GM21528 (cell line): ENCODE measurements around the gene ZMYM3.

ENCODE experiments used
- ATAC-seq: cut with Tn5 transposase; IDR thresholded peaks from one replicate; pipeline ENCODE4 v1.9.1; 2021; ENCODE audit warnings: mild to moderate bottlenecking, moderate library complexity; ENCODE audit not compliant: unreplicated experiment, low FRiP score

The ZMYM3 gene

DNA sequence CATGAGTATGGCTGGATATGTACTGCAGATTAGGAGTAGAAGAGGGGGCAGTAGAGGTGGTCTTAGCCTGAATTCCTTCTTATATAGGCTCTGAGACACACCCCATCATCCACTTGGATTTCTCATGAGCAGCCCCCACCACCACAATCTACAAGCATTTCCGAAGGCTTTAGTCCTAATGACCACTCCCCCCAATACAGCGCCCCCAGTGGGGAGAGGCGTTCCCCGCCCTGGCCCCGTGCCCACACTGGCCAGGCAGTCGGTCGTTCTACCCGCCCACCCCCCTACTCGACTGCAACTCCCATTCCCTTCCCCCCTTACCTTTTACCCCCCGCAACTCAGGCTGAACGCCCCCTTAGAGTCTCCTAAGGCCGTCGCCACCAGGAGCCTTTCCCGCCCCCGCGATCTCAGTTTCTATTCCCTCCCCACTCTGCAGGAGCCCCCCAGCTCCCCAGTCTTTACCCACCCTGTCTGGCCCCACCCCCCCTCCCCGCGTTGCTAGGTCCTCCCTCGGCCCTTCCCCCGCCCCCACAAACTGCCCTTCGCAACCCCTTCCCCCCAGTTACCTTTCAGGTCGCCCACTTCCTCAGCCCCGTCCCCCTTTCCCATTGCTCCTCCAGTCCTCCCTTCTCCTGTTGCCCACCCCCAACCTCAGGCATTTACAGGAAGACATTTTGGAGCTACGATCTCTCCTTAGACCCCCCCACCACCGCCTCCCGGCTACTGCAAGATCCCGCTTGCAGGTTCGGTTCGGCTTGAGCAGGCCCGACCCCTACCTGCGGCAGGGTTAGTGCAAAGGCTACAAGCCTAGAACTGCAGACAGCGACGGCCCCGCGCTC is 468 bp downstream of the ZMYM3 start:
- ATAC-seq = no peak

DNA sequence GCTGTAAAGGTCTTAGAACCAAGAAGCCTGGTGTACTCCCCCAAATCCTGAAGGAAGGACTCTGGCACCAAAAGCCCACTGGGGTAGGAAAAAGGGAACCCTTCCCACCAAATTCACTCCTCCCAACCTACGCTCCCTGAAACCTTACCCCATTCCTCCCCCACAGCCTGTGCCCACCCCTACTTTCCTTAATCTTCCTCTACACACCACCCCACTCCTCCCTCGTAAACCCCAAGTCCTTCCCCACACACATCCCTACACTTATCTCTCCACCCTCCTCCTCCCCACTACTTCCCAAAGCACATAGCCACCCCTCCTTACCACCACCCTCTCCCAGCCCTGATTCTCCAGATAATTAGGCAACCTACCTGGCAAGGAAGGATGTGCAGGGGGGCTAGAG is 1.7 kb downstream of the ZMYM3 start:
- no peak for ATAC-seq

DNA sequence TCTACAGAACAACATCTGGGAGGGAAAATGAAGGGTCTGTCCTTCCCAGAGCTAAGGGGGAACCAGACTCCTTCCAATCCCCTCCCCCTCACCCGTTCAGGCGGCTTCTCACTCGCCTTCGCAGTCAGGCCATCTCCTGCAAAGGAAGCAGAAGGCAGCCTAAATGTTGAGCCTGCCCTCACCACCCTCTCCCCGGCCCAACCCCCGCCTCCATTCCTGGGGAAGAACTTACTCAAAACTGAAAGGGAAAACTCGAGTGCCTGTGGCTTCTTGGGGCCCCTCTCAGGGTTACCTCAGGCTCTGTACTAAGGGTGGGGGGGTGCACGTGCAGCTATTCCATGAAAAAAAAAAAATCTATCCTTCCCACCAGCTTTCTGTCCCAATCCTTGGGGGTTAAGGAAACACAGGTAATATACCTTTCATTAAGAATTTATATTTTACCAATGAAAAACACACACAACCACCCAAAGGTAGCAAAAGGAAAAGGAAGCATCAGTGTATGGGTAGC is 2.4 kb downstream of the ZMYM3 start:
- no peak for ATAC-seq

DNA sequence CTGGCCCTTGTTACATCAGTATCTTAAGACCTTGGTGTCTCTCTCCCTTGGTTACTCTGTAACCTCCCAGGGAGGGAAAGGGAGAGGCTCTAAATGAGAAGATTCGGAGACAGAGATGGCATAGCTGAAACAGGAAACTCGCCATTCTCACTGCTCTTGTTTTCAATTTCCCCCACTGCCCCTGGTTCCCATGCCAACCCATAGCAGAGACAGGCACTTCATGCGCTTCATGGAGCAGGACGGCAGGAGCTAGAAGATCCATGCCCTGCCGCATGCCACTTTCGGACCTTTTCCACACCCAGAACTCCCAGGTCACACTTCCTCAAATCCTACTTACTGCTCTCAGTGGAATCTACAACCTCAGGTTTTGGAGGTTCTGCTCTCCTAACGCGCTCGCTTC is 3.1 kb downstream of the ZMYM3 start:
- ATAC-seq = no peak

DNA sequence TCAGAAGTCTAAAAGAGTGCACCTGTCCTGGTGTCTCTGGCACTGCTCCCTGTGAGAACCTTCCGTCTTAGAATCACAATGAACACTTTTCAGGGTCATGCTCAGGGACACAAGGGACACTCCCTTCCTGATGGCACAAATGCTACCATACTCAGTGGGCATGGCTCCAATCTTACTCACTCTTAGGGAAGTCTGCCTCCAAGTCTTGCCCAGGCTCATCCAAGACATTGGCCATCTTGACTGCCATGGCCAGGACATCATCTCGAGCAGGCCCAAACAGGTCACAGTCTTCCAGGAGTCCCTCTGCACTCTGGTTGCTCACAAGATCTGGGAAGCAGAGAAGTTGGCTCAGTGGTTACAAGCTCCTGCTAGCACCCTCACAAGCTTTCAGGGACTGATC is 8.8 kb downstream of the ZMYM3 start:
- no peak for ATAC-seq

DNA sequence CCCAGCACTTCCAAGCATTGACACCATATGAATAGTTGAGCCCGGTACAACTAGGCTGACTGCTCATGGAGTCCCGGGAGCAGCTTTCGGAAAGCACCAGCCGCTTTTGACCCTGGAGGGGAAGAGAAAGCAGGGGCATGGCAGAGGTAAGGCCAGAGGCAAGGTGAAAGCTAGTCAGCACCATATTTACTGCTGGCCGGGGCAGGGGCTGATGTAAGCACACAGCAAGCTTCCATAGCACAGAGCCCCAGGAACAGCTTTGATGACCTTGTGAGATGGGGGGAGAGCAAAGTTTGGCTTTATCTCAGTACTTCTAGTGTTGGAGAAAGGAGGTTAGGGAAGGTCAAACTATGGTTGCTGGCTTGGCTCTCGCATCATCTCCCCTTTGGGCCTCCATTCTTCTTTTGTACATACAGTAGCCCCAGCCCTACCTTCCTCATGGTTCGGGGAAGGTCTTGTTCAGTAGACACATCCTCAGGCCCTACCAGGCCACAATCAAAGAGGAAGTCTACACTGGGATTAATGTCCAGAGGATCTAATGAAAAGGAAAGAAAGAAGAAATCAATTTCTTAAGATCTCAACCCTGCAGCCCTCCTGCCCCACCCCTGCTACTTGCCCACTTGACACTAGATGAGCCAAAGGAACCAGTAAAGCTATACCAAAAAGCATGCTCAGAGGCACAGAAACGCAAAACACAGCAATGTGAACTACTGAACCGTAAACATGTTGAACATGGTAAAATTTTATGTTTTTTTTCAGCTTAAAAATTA is 9.4 kb downstream of the ZMYM3 start:
- no peak for ATAC-seq

DNA sequence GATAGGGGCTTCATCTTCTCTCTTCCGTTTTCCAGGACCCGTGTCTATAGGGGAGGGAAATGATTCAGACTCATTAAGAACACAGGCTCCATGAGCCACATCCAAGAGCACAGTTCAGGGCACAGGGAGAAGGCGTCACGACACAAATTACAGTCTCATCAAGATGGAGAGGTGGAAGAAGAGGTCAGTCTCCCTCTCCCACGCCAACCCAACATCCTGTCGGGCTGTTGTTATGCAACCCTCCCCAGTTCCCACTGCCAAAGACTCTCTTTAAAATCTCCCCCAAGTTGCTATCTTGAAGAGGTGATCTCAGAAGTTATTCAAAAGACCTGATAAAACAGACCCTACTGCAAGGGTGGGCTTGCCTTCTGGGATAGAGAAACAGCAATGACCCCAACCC is 12.6 kb downstream of the ZMYM3 start:
- ATAC-seq = no peak

DNA sequence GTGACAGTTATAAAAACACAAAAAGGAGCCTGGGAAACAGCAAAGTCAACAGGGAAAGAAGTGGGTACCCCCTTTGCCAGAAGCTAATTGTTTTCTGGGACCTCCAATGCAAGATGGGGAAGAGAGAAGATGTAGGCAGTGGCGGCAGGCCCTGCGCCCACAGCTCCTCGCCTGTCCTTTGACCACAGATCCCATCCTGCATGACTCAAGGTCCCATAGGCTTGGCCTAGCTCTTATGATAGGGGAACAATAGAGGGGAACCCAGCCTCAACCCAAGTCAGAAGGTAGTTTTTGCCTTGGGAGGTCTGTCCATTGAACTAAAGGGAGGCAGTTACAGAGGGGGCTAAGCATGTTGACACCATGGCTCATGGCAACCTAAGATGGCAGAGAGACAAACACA is 14.2 kb downstream of the ZMYM3 start:
- ATAC-seq = no peak

DNA sequence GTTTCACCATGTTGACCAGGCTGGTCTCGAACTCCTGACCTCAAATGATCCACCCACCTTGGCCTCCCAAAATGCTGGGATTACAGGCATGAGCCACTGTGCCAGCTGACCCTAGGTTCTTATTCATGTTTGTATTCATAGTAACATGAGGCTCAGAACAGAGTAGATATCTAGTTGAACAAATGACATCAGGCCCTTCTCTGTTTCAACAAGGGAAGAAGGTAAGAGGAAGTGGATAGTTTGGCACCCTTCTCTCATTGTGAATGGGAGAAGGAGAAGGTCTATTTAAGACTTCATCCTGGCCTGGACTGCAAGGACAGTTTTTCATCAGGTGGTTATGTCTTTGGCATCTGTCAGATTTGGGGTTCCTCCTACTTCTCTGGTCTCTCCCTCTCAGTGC is 17.1 kb downstream of the ZMYM3 start:
- no peak for ATAC-seq

DNA sequence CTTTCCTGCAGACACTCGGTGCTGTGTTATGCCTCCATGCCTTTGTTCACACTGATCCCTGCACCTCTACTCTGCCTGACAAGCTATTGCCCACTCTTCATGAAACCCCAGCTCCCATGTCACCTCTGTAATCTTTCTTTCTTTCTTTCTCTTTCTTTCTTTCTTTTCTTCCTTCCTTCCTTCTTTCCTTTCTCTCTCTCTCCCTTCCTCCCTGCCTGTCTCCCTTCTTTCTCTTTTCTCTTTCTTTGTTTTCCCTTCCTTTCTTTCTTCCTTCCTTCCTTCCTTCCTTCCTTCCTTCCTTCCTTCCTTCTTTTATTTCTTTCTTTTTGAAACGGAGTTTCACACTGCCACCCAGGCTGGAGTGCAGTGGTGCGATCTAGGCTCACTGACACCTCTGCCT is 18.5 kb downstream of the ZMYM3 start:
- no peak for ATAC-seq

DNA sequence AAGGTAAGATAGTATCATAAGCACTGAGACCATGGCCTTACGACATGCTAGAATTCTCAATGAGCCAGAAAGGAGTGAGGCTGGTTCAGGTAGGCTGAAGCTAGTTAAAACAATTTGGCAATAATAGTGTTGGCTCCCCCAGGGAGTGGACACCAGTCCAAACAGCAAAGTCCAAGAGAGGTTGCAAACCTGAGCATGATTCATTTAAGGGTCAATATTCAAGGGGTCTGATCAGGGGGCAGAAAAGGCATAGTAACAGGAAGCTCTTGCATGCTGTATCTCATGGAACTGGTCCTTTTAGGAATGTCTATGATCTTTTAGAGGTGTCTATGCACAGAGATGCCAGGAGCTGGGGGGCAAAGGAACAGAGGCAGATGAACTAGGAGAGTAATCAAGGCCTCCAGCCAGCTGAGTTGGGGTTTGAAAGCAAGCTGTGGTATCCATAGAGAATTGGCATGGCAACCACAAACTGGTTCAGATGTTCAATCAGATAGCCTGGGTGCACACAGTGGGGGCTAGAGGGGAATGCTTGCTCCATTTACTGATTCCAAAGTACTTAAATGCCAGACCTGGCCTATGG is 25.8 kb downstream of the ZMYM3 start:
- ATAC-seq = no peak

DNA sequence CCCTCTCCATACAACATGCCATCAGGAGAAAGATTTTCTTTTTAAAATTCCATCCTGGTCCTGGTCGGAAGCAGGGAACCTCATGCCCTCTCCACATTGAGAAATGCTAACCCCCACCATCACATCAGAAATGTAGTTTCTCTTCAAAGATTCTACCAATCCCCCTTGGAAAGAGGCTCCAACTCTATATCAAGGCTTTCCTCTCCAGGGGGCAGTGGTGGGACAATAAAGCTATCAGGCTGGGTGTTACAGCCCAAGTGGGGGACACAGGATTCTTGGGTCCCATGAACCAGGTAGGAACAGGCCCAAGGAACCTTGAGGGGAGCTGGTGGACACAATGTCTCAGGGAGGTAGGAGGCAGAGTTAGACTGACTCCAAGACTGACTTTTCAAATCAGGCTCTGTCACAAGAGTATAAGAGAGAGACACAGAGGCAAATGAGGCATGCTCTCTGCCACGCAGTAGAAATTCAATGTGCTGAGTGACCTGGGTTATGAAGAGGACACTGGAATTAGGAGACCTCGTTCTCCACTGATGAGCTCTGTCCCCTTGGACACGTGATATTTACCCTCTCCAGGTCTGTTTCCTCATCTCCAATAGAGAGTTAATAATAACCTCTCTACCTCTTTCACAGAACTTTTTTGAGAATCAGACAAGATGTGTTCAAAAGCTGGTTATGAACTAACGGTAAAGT is 26.4 kb downstream of the ZMYM3 start:
- ATAC-seq = no peak

DNA sequence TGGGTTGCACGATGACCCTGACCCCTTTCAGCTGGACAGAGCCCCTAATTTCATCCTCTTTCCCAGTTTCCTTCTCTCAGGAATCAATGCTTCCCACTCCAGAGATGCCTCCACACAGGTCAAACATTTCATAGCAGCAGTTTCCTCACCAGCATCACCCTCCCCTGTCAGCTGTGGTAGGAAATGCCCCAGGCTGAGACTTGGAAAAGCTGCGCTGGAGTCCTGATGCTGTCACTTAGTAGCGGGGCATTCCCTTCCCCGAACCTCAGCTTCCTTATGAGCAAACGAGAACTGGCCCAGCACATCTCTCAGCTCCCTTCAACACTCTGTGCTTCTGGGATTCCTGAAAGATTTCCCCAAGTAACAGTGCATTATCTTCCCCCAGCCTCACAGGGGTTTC is 28.3 kb downstream of the ZMYM3 start:
- ATAC-seq = no peak

DNA sequence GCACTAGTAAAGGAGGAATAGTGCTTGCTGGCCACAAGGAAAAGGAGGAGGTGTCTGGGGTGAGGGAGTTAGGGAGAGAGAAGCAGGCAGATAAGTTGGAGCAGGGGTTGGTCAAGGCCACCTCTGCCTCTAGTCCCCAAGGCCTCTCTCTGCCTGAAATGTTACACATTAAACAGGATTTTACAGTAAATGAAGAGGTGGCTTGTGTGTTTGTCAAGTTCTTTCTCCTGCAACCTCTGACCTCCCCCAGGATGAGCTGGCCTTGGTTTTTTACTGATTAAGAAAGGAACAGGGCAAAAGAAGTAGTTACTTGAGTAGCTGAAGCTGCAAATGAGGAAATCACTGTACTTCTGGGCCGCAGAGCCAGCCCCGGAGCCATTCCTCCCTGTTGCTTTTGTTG is 28.9 kb downstream of the ZMYM3 start:
- no peak for ATAC-seq

DNA sequence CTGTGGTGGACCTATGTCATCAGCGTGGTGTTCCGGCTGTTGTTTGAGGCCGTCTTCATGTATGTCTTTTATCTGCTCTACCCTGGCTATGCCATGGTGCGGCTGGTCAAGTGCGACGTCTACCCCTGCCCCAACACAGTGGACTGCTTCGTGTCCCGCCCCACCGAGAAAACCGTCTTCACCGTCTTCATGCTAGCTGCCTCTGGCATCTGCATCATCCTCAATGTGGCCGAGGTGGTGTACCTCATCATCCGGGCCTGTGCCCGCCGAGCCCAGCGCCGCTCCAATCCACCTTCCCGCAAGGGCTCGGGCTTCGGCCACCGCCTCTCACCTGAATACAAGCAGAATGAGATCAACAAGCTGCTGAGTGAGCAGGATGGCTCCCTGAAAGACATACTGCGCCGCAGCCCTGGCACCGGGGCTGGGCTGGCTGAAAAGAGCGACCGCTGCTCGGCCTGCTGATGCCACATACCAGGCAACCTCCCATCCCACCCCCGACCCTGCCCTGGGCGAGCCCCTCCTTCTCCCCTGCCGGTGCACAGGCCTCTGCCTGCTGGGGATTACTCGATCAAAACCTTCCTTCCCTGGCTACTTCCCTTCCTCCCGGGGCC is 29.7 kb downstream of the ZMYM3 start:
- ATAC-seq = no peak

DNA sequence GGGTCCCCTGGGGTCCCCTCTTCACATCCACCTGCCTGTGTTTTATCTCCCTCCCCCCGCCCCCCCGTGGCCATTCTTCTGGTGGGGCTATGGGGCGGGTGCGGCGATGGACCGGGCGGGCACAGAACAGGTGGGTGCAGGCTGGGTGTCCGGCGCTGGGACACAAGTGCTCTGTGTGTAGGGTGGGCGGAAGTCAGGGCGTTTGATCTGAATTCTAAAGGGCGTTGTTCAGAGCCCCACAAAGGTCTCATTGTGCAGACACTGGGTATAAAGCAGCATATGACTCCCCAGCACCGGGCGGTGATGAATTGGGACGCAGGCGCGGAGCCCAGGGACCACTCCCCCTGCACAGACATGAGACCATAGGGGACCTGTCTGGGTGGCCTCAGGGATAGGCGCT is 31.0 kb downstream of the ZMYM3 start, which contains the start of gene GJB1:
Gene GJB1 (plus strand): TSS at position 296 of the 400 bp plus-strand sequence. CDS start 484 bp downstream, outside the sequence.
- no peak for ATAC-seq

DNA sequence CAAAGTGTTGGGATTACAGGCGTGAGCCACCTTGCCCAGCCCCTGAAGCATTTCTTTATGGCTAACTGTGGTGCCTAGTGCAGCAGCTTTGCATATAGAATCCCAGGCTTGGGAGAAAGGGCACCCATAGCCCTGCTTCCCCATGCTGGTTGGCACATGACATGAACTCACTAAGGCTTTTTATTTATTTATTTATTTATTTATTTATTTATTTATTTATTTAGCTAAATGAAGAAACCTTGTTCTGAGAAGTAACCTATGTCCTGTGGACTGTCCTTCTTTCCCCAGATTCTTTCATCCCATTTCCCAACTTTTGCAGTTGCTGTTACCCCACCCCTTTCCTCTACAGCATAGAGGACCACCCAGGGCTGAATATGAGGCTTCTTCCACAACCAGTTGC is 32.8 kb downstream of the ZMYM3 start:
- no peak for ATAC-seq

DNA sequence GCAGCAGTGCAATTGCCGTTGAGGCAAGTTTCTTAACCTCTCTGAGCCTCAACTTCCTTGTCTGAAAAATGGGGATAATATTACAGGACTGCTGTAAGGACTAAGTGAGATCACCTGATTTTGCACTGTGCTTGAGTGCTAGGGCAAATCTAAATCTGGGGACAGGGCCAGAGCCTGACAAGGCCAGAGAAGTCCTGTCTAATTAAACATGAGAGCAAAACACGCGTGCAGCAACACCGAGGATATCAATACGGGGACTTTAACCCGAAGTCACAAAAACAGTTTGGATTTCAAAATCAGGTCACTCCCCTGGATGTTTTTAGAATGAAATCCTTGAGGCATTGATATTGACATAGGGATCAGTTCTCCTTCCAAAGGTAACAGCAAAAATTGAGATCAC is 36.6 kb downstream of the ZMYM3 start:
- no peak for ATAC-seq

DNA sequence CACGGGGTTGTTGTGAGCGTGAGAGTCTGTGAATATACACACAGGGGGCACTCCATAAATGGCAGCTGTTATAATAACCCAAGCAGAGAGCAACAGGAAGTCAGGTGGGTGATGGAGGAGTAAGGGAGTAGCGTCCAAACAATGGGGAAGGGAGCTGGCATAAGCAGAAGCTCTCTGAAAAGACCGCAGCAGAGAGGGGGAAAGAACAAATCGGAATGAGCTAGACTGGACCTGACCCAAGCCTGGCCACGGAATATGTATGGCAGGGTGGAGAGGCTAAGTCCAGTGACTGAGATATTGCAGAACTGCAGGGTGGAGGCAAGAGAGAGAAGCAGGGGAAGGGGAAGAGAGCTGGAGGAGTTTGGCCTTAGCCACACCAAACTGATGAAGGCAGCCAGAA is 37.5 kb downstream of the ZMYM3 start:
- ATAC-seq = no peak

DNA sequence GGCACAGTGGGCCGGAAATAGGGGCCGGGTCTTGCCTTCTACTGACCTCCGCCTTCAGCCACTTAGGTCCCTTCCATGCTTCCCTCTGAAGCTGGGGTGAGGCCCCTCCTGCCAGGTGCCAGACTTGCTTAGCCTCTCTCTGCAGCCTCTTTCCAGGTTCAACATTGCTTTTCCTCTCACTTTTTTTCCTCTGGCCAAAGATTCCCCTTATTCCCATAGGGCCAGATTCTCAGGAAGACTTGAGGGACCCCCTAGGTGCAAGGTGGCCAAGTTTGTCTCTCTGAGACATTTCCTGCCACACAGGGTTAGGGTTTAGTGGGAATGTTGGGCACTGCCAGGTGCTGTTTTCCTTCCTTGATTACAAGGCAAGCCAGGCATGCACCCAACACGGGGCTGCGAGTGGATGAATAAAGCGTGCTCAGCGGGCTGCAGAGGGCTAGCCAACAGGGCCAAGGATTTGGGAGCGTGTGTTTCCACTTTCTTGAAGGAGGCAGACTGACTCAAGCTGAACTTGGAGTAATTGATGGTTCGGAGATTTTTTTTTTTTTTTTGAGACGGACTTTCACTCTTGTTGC is 38.5 kb downstream of the ZMYM3 start:
- ATAC-seq = no peak
